Measurements from ENCODE around the gene CTH. TPM values are rescaled to one million over a fixed set of nuclear protein-coding genes. Genes with fewer than 3 reads are reported as not detected.

The CTH gene
- total RNA-seq, 1 donor from 2014 or later: 12.4 TPM

DNA sequence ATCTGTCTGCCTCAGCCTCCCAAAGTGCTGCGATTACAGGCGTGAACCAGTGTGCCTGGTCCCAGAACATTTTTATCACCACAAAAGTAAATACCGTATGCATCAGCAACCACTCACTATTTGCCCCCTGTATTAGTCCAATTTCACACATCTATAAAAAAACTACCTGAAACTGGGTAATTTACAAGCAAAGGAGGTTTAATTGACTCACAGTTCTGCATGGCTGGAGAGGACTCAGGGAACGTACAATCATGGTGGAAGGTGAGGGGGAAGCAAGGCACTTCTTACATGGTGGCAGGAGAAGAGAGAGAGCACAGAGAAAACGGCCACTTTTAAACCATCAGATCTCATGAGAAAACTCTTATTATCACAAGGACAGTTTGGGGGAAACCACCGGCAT lies 25.6 kb upstream of the CTH start:
- H3K4me3 Mint-ChIP-seq: no peak overlapping the region
- H3K9me3 Mint-ChIP-seq: no peaks in the 10 kb centered on the region
- no peak overlapping the region for H3K27ac Mint-ChIP-seq (ENCODE audit: unreplicated experiment)
- DNase-seq (ENCODE audit: low read depth, low spot score): no peak
- no peaks in the 10 kb centered on the region for H3K36me3 Mint-ChIP-seq (ENCODE audit: low read depth)
- TF ChIP-seq, protein P1, sequence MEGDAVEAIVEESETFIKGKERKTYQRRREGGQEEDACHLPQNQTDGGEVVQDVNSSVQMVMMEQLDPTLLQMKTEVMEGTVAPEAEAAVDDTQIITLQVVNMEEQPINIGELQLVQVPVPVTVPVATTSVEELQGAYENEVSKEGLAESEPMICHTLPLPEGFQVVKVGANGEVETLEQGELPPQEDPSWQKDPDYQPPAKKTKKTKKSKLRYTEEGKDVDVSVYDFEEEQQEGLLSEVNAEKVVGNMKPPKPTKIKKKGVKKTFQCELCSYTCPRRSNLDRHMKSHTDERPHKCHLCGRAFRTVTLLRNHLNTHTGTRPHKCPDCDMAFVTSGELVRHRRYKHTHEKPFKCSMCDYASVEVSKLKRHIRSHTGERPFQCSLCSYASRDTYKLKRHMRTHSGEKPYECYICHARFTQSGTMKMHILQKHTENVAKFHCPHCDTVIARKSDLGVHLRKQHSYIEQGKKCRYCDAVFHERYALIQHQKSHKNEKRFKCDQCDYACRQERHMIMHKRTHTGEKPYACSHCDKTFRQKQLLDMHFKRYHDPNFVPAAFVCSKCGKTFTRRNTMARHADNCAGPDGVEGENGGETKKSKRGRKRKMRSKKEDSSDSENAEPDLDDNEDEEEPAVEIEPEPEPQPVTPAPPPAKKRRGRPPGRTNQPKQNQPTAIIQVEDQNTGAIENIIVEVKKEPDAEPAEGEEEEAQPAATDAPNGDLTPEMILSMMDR (conservative IDR thresholded peaks at IDR 0.05): no peak
- no peaks in the 10 kb centered on the region for H3K27me3 Mint-ChIP-seq (ENCODE audit: low read depth)
- H3K4me1 Mint-ChIP-seq: no peaks in the 10 kb centered on the region

DNA sequence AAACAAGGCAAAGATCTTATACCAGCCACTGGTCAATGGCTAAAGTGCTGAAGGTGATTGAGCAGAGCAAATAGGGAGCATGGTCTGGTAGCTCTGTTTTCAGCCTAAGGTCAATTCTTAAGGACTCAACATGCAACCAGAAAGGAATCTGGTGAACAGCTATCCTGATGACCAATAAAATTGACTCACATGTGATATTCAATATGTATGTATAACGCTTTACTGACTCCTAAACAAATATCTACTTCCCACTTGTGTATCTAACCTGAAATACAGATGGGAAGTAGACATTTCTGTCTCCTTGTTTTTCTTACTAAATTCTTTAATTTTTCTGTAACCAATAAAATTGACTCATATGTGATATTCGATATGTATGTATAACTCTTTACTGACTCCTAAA lies 24.9 kb upstream of the CTH start:
- Mint-ChIP-seq H3K9me3 (no peaks in the 10 kb centered on the region), H3K27me3 (ENCODE audit: low read depth) (no peaks in the 10 kb centered on the region), H3K36me3 (ENCODE audit: low read depth) (no peaks in the 10 kb centered on the region), H3K4me1 (no peaks in the 10 kb centered on the region), H3K4me3 (no peak overlapping the region), H3K27ac (ENCODE audit: unreplicated experiment) (no peak overlapping the region)
- TF ChIP-seq, protein P1 (conservative IDR thresholded peaks at IDR 0.05): no peak
- no peak for DNase-seq (ENCODE audit: low read depth, low spot score)

DNA sequence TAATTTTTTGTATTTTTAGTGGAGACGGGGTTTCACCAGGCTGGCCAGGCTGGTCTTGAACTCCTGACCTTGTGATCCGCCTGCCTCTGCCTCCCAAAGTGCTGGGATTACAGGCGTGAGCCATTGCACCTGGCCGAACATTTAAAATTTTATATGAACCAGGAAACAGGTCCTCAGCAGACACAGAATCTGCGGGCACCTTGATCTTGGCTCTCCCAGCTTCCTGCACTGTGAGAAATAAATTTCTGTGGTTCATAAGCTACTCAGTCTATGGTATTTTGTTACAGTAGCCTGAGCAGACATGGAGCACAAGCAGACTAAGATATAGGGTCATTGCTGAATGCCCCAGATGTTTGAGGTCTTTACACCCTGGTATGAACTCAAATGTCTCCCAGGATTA lies 23.6 kb upstream of the CTH start:
- H3K27ac Mint-ChIP-seq (ENCODE audit: unreplicated experiment): no peak overlapping the region
- H3K4me1 Mint-ChIP-seq: no peaks in the 10 kb centered on the region
- DNase-seq (ENCODE audit: low read depth, low spot score): no peak
- no peaks in the 10 kb centered on the region for H3K27me3 Mint-ChIP-seq (ENCODE audit: low read depth)
- H3K4me3 Mint-ChIP-seq: no peak overlapping the region
- TF ChIP-seq, protein P1 (conservative IDR thresholded peaks at IDR 0.05): no peak
- H3K9me3 Mint-ChIP-seq: no peaks in the 10 kb centered on the region
- no peaks in the 10 kb centered on the region for H3K36me3 Mint-ChIP-seq (ENCODE audit: low read depth)

DNA sequence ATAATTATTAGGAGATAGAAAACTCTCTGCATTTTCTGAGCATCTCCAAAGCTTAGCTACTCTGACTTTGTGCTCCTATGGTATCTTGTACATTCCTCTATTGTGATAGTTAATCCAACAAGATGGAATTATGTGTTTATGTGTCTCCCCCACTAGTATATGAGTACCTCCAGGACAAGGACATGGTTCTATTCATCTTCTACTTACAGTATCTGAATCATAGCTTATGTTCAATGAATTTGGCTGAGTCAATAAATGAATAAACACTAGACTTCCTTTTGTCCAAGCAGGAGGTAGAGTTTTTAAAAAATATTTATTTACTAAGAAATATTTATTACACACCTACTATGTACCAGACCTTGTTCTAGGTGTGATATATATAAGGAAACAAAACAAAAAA lies 18.4 kb upstream of the CTH start:
- Mint-ChIP-seq H3K36me3 (ENCODE audit: low read depth) (no peaks in the 10 kb centered on the region), H3K27me3 (ENCODE audit: low read depth) (no peaks in the 10 kb centered on the region), H3K4me3 (no peak overlapping the region), H3K27ac (ENCODE audit: unreplicated experiment) (no peak overlapping the region), H3K4me1 (no peaks in the 10 kb centered on the region), H3K9me3 (peaks cover 3% of the 10 kb centered on the region)
- DNase-seq (ENCODE audit: low read depth, low spot score): no peak
- TF ChIP-seq, protein P1 (conservative IDR thresholded peaks at IDR 0.05): no peak

DNA sequence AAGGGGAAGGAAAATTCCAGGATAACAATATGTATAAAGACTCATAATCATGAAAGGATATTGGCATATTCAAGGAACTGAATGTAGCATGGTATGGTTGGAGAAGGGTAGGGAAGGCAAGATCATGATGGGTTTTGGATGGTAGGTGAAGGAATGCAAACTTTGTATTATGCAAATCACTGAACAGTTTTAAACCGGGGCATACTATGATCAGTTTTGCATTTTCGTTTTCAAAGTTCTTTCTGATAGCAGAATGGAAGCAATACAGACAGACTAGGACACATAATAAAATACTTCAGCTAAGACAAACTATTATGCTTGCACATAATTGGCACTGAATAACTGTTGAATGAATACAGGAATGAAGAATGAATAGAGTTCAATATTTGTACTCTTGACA lies 14.5 kb upstream of the CTH start:
- DNase-seq (ENCODE audit: low read depth, low spot score): no peak
- Mint-ChIP-seq H3K36me3 (ENCODE audit: low read depth) (no peaks in the 10 kb centered on the region), H3K4me1 (peaks cover 17% of the 10 kb centered on the region), H3K27ac (ENCODE audit: unreplicated experiment) (no peak overlapping the region), H3K4me3 (no peak overlapping the region), H3K27me3 (ENCODE audit: low read depth) (no peaks in the 10 kb centered on the region), H3K9me3 (peaks cover 3% of the 10 kb centered on the region)
- TF ChIP-seq, protein P1 (conservative IDR thresholded peaks at IDR 0.05): no peak

DNA sequence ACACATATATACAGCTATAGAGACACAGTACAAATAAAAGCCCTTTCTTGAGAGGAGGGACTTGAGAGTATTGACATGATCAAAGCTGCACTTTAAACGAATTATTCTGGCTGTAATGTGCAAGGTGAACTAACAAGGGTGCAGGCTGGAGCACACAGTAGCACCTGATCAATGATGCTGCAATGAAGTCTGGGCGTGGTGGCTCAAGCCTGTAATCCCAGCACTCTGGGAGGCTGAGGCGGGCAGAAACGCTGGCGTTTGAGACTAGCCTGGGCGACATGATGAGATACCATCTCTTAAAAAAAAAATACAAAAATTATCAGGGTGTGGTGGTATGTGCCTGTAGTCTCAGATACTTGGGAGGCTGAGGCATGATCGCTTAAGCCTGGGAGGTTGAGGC lies 14.1 kb upstream of the CTH start:
- DNase-seq (ENCODE audit: low read depth, low spot score): no peak
- Mint-ChIP-seq H3K9me3 (peaks cover 3% of the 10 kb centered on the region), H3K4me1 (peaks cover 17% of the 10 kb centered on the region), H3K27me3 (ENCODE audit: low read depth) (no peaks in the 10 kb centered on the region), H3K4me3 (no peak overlapping the region), H3K27ac (ENCODE audit: unreplicated experiment) (no peak overlapping the region), H3K36me3 (ENCODE audit: low read depth) (no peaks in the 10 kb centered on the region)
- TF ChIP-seq, protein P1 (conservative IDR thresholded peaks at IDR 0.05): no peak
